ENCODE data around the gene TBC1D19. TPM values are rescaled to one million over a fixed set of nuclear protein-coding genes. Genes with fewer than 3 reads are reported as not detected.

The TBC1D19 gene
- total RNA-seq, 2 donors from 2014 or later, result 3.4 to 4.0 TPM

DNA sequence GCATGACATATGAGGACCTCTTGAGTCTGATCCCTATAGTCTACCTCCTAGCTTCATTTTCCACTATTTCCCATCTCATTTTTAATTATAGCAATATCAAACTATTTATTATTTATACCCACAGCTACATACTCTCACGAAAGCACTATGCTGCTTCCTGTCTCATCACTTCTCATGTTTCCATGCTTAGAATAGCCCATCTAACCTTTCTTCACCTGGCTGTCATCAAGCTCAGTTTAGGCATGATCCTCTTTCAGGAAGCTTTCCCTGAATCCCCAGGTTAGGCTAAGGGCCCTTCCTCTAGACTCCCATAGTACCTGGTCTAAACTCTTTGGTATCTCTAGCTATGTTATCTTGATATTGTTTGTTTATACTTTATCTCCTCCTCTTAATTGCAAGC, 137.8 kb downstream of the TBC1D19 start:
- ATAC-seq (replicated peaks), result no peak
- no peak overlapping the region for H3K27ac Mint-ChIP-seq
- no peaks in the 10 kb centered on the region for H3K9me3 Mint-ChIP-seq
- H3K4me3 Mint-ChIP-seq, result no peak overlapping the region
- peaks cover 10% of the 10 kb centered on the region for H3K36me3 Mint-ChIP-seq (ENCODE audit: low read depth)
- H3K27me3 Mint-ChIP-seq, result no peaks in the 10 kb centered on the region
- no peaks in the 10 kb centered on the region for H3K4me1 Mint-ChIP-seq

DNA sequence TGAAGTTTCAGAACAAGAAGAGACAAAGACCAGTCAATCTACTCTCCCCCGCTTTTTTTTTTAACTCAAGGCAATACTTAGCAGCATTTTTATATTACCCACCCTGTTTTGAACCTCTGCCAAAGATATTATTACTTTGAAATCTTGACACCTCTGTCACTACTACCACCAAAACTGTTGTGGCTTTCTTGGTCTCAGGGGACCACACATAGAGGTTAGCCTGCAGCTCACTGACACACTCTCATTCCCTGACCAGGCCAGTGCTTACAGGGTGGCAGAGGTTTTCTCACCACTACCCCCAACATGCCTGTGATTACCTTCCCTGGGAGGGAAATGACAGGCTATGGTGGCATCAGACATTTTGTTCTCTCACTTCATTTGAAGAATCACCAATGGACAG, 139.3 kb downstream of the TBC1D19 start:
- Mint-ChIP-seq H3K27ac (no peak overlapping the region), H3K4me3 (no peak overlapping the region), H3K27me3 (no peaks in the 10 kb centered on the region), H3K9me3 (no peaks in the 10 kb centered on the region), H3K4me1 (no peaks in the 10 kb centered on the region), H3K36me3 (ENCODE audit: low read depth) (peaks cover 10% of the 10 kb centered on the region)
- peak; percentile 45 for ATAC-seq (replicated peaks)

DNA sequence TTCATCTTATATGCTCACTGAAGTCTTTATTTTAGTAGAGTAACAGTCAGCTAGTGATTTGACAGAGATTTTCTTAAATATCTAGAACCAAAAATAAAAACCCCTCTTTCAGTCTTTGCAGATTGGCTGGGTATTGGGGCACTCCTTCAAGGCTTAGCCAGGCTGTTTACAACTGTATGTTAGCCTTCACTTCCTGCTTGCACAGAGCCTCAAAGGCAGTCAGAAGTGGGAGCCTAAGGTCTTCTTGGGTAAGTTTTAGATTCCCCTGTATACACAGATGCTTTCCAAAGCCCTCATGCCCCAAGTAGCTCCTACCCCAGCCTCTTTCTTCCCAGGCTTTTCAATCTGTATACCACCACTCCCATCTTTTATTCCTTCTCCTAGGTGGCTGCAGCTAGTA, 140.7 kb downstream of the TBC1D19 start:
- Mint-ChIP-seq H3K9me3 (no peaks in the 10 kb centered on the region), H3K27me3 (no peaks in the 10 kb centered on the region), H3K27ac (no peak overlapping the region), H3K4me1 (no peaks in the 10 kb centered on the region), H3K36me3 (ENCODE audit: low read depth) (peaks cover 10% of the 10 kb centered on the region), H3K4me3 (no peak overlapping the region)
- no peak for ATAC-seq (replicated peaks)

DNA sequence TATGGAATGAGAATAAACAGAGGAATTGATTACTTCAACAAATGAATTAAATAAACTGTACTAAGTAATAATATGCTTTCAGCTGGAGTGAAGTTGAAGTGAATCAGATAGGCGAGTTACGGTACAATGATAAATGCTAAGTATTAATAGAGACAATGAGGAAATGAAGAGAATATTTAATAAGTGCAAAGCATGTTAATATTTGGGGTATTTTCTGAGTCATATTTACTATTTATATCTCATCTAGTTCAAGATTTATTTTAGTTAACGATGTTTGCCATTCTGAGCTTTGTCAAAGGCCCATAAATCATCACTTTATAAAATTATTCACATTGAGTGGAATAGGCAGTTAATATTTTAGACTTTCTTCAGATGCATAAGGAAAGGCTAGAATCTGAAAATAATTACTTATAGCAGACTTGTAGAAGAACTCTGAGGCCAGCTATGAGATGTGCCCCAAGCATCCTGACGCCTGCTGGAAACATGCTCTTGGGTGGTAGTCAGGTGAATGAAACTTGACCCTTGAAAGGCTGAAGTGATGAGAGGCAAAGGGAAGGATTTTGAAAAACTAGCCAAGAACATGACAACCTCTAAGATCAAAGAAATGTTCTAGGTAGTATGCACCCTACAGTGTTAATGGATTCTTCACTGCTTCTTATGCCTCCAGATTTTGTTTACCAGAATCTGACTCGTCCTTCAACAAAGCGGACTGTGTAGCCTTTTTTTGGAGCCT, 142.9 kb downstream of the TBC1D19 start:
- H3K4me3 Mint-ChIP-seq, result no peak overlapping the region
- no peaks in the 10 kb centered on the region for H3K27me3 Mint-ChIP-seq
- peaks cover 13% of the 10 kb centered on the region for H3K4me1 Mint-ChIP-seq
- no peaks in the 10 kb centered on the region for H3K9me3 Mint-ChIP-seq
- ATAC-seq (replicated peaks), result no peak
- no peak overlapping the region for H3K27ac Mint-ChIP-seq
- peaks cover 20% of the 10 kb centered on the region for H3K36me3 Mint-ChIP-seq (ENCODE audit: low read depth)

DNA sequence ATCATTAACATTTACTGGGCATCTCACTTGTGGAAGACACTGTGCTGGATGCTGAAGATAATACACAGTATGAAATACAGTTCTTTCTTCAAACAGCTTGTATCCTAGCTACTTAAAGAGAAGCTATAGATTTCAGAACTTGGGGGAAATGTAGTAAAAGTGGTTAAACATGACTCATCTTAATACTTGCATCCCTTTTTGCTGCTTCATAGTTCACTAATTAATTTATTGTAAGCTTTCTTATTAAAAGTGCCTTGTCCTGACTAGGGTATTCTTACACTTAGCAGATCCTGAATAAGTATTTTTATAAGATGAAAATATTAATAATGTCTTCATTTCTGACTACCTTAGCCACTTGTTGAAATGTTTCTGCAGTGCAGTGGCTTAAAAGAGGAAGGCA, 144.0 kb downstream of the TBC1D19 start:
- H3K27ac Mint-ChIP-seq, result no peak overlapping the region
- H3K27me3 Mint-ChIP-seq, result no peaks in the 10 kb centered on the region
- no peak overlapping the region for H3K4me3 Mint-ChIP-seq
- peaks cover 20% of the 10 kb centered on the region for H3K36me3 Mint-ChIP-seq (ENCODE audit: low read depth)
- no peak for ATAC-seq (replicated peaks)
- no peaks in the 10 kb centered on the region for H3K9me3 Mint-ChIP-seq
- peaks cover 13% of the 10 kb centered on the region for H3K4me1 Mint-ChIP-seq

DNA sequence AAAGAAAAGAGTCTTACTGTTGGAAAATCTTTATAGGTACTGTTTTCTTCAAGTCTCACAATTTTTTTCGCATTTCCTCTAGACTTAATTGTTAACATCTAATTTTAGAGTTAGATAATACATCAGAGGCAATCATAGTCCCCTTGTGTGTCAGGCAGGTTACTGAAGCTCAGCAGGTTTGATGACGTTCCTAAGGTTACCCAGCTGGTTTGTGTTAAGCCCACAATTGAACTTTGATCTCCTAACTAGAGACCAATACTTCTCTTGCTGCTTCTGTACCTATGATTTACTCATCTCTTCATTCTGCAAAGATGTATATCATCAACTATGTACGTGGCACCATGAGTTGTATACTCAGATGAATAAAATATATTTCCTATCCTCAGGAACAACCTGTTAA, 145.1 kb downstream of the TBC1D19 start:
- Mint-ChIP-seq H3K36me3 (ENCODE audit: low read depth) (peaks cover 20% of the 10 kb centered on the region), H3K27ac (no peak overlapping the region), H3K4me1 (peaks cover 13% of the 10 kb centered on the region), H3K27me3 (no peaks in the 10 kb centered on the region), H3K9me3 (no peaks in the 10 kb centered on the region), H3K4me3 (no peak overlapping the region)
- no peak for ATAC-seq (replicated peaks)

DNA sequence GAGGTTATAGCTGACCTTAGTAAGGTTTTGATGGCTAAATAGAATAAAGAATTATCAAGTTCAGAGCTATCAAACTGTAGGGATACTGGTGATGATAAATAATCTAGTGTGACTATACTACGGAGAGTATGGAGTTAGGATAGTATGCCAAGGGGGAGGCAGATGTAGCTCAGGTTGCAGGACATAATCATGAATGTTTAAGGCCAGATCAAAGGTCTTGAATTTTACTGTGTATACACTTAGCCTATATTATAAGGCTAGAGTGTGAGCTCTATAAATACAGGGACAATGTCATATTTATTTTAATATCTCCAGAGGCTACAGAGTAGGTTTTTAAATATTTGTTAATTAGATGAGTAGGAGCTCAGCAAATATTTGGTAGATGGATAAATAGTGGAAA, 145.7 kb downstream of the TBC1D19 start:
- Mint-ChIP-seq H3K9me3 (no peaks in the 10 kb centered on the region), H3K4me1 (peaks cover 13% of the 10 kb centered on the region), H3K36me3 (ENCODE audit: low read depth) (peaks cover 20% of the 10 kb centered on the region), H3K4me3 (no peak overlapping the region), H3K27me3 (no peaks in the 10 kb centered on the region), H3K27ac (no peak overlapping the region)
- ATAC-seq (replicated peaks), result no peak

DNA sequence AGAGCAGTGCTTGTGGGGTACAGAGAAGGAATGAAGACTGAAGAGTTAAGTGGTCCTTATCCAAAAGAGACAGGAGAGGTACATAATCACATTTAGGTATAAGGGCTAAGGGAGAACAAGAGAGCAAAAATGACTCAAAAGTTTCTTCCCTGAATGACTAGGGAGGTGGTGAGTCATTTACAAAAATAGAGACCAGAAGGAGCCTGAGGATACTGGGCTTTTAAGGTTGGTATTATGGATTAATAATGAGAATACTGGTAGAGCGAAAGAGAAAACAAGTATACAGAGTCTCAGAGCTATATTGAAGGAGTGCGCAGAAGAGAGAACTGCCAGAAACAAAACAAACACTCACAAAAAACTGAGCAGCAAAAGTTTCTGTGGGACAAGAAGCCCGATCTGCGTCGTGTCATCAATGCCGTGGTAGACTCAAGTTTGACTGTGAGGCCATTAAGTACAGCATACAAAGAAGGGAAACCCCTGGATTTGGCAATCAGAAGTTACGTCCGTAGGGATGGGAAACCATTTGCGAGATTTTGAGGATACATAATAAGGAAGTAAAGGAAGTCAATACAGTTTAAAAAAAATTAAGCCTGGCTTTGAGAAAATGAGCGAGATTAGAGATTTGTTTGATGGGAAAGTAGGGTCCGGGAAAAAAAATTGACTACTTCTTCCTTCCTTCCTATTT, 147.6 kb downstream of the TBC1D19 start:
- H3K27me3 Mint-ChIP-seq, result no peaks in the 10 kb centered on the region
- peak overlapping the region; percentile 3 for H3K27ac Mint-ChIP-seq
- H3K4me1 Mint-ChIP-seq, result peaks cover 13% of the 10 kb centered on the region
- peak; percentile 94 for ATAC-seq (replicated peaks)
- no peaks in the 10 kb centered on the region for H3K9me3 Mint-ChIP-seq
- peak overlapping the region; percentile 20 for H3K4me3 Mint-ChIP-seq
- H3K36me3 Mint-ChIP-seq (ENCODE audit: low read depth), result peaks cover 10% of the 10 kb centered on the region

DNA sequence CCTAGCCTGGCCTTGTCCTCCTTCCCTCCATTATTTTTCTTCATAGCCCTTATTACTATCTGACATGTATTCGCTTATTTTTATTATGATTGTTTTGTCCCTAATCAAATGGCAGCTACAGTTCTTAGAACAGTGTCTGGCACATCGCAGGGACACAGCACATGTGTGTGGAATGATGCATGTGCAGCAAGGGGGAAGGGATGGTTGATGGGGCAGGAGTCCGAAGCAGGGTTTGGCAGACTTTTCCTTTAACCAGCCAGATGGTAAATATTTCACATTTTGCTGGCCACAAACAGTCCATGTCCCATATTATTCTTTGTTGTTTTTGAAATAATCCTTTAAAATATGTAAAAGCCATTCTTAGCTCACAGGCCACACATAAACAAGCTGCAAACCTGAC, 148.5 kb downstream of the TBC1D19 start:
- H3K27ac Mint-ChIP-seq, result no peak overlapping the region
- H3K4me1 Mint-ChIP-seq, result peaks cover 13% of the 10 kb centered on the region
- no peaks in the 10 kb centered on the region for H3K27me3 Mint-ChIP-seq
- ATAC-seq (replicated peaks), result no peak
- H3K9me3 Mint-ChIP-seq, result no peaks in the 10 kb centered on the region
- H3K4me3 Mint-ChIP-seq, result no peak overlapping the region
- H3K36me3 Mint-ChIP-seq (ENCODE audit: low read depth), result peaks cover 10% of the 10 kb centered on the region

DNA sequence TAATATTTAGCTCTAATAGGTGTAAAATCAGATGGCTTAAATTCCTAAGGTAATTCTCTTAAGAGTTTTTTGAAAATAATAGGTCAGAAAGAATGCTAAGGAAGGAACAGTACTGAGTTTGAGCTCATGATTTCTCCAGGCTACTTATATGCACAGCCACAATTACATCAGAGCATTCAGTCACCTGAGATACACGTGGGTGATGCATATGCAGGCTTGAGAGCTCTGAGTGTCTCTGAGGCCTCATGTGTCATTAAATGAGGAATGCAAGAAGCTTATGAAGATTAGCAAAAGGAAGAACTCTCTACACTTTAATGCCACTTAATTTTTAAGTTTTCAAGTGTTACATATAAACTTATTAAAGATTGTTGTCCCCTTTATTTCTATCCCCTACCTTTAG, 152.7 kb downstream of the TBC1D19 start:
- no peak for ATAC-seq (replicated peaks)
- Mint-ChIP-seq H3K9me3 (no peaks in the 10 kb centered on the region), H3K4me3 (no peak overlapping the region), H3K4me1 (peaks cover 2% of the 10 kb centered on the region), H3K27ac (no peak overlapping the region), H3K36me3 (ENCODE audit: low read depth) (peaks cover 3% of the 10 kb centered on the region), H3K27me3 (no peaks in the 10 kb centered on the region)

DNA sequence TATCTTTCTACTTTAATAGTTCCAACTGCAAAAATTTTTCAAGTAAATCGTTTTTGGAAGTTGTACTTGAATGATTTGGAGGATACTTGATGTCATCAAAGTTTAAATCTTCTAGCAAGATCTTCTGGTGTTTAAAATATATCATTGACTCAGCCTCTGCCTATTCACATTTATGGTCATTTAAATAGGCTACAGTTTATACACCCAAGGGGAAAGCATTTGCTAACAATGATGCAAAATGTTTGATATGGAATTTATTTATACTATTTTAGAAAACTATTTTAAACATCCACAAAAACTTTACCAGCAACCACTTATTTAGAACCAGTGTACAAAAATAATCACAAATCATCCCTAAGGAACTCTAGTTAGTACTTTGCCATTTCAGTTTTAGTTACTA, 153.5 kb downstream of the TBC1D19 start:
- no peak overlapping the region for H3K4me3 Mint-ChIP-seq
- H3K9me3 Mint-ChIP-seq, result no peaks in the 10 kb centered on the region
- H3K36me3 Mint-ChIP-seq (ENCODE audit: low read depth), result peaks cover 8% of the 10 kb centered on the region
- no peaks in the 10 kb centered on the region for H3K4me1 Mint-ChIP-seq
- no peak for ATAC-seq (replicated peaks)
- no peaks in the 10 kb centered on the region for H3K27me3 Mint-ChIP-seq
- H3K27ac Mint-ChIP-seq, result no peak overlapping the region

DNA sequence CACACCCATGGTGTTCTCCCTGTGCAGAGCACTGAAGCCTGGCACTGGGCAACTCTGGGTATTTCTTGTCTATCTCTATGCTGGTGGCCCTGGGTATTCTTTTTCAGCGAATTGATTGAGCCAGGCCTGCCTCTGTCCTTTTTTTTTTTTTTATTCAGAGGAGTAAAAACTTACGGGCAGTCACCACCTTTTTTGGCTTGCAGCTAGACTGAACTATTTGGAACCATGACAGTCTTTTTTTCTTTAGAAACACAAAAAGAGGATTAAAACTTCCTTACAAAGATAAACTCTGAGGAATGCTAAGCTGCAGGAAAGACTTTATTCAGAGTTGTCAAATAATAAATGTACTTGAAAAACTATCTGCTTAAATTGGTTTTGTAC, 157.6 kb downstream of the TBC1D19 start:
- no peak for ATAC-seq (replicated peaks)
- Mint-ChIP-seq H3K27ac (no peak overlapping the region), H3K4me1 (peaks cover 2% of the 10 kb centered on the region), H3K4me3 (no peak overlapping the region), H3K9me3 (peaks cover 4% of the 10 kb centered on the region), H3K27me3 (no peaks in the 10 kb centered on the region), H3K36me3 (ENCODE audit: low read depth) (peaks cover 20% of the 10 kb centered on the region)

DNA sequence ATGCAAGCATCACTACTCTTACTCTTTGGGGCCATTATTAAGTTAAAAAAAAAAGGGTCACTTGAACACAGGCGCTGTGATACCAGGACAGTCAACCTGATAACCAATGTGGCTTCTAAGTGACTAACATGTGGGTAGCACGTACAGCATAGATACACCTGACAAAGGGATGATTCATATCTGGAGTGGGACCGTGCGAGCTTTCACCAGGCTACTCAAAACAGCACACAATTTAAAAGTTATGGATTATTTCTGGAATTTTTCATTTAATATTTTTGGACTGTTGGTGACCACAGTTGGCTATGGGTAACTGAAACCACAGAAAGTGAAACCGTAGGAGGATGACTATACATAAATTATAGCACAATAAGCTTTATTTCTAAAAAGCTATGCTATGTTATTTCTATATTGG, 162.9 kb downstream of the TBC1D19 start:
- peak overlapping the region; percentile 43 for H3K27ac Mint-ChIP-seq

DNA sequence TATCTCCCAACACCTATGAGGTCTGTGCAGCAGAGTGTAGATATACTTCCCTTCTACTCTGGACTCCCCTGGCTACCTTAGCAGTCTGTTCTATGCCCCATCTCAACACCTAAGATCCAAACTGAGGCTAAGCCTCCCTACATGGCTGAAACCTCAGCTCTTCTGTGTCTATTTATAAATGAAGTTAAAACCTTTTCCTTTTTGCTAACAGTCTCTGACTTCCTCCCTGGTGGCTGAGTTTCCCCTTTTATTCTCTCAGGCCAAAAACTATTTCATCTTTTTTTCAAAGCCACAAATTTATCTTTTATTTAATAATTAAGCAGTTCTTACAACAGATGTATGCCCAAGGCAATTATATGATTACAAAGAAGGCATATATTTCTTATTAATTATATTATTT, 164.9 kb downstream of the TBC1D19 start:
- peaks cover 4% of the 10 kb centered on the region for H3K9me3 Mint-ChIP-seq
- H3K36me3 Mint-ChIP-seq (ENCODE audit: low read depth), result peaks cover 56% of the 10 kb centered on the region
- H3K27me3 Mint-ChIP-seq, result no peaks in the 10 kb centered on the region
- no peak overlapping the region for H3K4me3 Mint-ChIP-seq
- no peak for ATAC-seq (replicated peaks)
- no peak overlapping the region for H3K27ac Mint-ChIP-seq
- peaks cover 8% of the 10 kb centered on the region for H3K4me1 Mint-ChIP-seq

More for the DNA sequence above, 162.9 kb downstream of the TBC1D19 start:
- Mint-ChIP-seq H3K4me3 (peak overlapping the region; percentile 38), H3K9me3 (peaks cover 4% of the 10 kb centered on the region), H3K4me1 (peaks cover 8% of the 10 kb centered on the region), H3K36me3 (ENCODE audit: low read depth) (peaks cover 58% of the 10 kb centered on the region), H3K27me3 (no peaks in the 10 kb centered on the region)
- peak; percentile 100 for ATAC-seq (replicated peaks)

DNA sequence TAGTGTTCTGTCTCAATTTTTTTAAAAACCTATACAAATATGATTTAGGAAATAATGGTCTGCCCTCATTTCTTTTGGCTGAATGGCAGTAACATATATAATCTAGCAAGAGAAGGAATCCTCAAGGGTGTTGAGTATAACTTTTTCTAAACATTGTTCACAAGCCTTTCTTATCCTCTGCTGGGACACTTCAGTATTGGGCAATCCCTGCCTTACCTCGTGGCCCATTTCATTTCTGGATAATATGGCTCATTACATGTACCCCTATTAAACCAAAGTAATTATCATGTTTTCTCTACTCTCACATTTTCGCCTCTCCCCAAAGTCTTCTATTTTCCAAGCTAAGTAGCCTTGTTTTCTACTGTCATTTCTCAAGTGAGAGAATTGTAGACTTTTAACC, 166.0 kb downstream of the TBC1D19 start:
- no peak for ATAC-seq (replicated peaks)
- H3K27me3 Mint-ChIP-seq, result no peaks in the 10 kb centered on the region
- no peaks in the 10 kb centered on the region for H3K9me3 Mint-ChIP-seq
- H3K4me1 Mint-ChIP-seq, result peaks cover 8% of the 10 kb centered on the region
- H3K4me3 Mint-ChIP-seq, result no peak overlapping the region
- peaks cover 56% of the 10 kb centered on the region for H3K36me3 Mint-ChIP-seq (ENCODE audit: low read depth)
- no peak overlapping the region for H3K27ac Mint-ChIP-seq
